Superior temporal gyrus (tissue), 1 donor: ENCODE results near the gene SPATA6L.

Experiments
- DNase-seq: peaks from one replicate; pipeline ENCODE4 v3.0.0-alpha.2; 2016; ENCODE audit errors: extremely low spot score

The SPATA6L gene

GRCh38 chr9:4550777-4551484 is 115.3 kb downstream of the SPATA6L start:
- no peak for DNase-seq

- DNase-seq: no peak
Measured at GRCh38 chr9:4549751-4550295, 116.5 kb downstream of the SPATA6L start.

GRCh38 chr9:4548811-4549725 is 117.2 kb downstream of the SPATA6L start:
- no peak for DNase-seq
